NCI-H82 (cell line): Measurements from ENCODE around the gene STAT2.
A peak's percentile ranks its signal among the peaks of the same experiment; 100 is the strongest.
"Not testable (repeated sequence)": the region's sequence is repeated elsewhere in the genome, so short reads cannot be mapped to it uniquely, and the experiment has no call there.

Experiments
- DNase-seq: peaks from one replicate; lab custom pipeline; 2025; lab: John Stamatoyannopoulos, UW

STAT2 gene

DNA sequence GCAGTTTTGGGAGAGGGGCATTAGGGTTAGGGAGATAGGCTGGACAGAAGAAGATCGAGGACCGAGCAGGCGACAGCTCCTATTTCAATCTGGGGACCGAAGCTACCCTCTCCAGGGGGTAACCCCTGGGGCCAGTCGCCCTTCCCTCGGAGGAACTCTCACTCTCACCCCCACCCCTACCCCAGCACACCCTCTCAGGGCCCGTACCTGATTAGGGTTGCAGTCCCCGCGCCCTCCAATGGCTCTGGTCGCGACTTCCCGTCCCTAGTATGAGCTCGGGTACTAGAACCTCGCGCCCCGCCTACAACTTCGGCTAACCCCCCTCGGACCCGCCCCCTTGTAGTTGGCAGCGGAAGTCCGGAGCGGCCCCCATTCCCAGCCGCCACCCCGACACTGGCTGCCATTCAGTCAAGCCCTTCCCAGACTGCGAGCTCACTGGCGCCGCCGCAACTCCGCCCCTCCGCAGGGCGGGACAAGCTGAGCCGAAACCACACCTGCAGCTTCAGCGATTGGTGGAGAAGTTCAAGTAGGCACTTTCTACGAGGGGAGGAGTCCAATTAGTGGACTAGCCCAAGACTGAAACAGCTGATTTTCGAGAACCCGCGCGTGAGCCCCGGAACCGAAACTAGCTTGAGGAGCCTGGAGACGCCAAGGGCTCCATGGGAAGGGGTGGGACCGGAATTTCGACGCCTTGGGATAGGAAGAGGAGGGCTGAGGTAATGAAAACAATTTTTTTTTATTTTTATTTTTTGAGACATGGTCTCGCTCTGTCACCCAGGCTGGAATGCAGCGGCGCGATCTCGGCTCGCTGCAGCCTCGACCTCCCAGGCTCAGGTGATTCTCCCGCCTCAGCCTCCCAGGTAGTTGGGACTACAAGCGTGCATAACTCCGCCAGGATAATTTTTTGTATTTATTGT lies at the start of gene STAT2:
TSS of gene STAT2 (minus strand) at position 257 of the 917 bp plus-strand sequence. CDS start 3,536 bp downstream, outside the sequence.
- DNase-seq: peak; percentile 99

- DNase-seq: no peak
These were observed 49.0 kb upstream of the STAT2 start for GRCh38 chr12:56408799-56409417.

DNA sequence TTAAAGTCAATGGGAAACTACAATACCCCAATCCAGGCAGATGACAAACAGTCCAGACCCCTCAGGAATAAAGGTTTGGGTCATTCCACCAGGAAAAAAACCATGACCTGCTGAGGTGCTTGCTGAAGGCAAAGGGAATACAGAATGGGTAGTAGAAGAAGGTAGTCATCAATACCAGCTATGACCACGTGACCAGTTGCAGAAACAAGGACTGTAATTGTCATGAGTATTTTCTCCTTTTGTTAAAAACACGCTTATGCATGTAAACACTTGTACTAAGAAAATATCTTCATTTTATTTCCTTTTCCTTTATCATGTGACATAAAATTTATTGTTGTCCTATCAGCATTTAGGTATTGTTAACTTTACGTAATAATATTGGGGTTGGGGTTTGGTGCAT lies 44.3 kb upstream of the STAT2 start:
- DNase-seq: not testable (repeated sequence)

DNA sequence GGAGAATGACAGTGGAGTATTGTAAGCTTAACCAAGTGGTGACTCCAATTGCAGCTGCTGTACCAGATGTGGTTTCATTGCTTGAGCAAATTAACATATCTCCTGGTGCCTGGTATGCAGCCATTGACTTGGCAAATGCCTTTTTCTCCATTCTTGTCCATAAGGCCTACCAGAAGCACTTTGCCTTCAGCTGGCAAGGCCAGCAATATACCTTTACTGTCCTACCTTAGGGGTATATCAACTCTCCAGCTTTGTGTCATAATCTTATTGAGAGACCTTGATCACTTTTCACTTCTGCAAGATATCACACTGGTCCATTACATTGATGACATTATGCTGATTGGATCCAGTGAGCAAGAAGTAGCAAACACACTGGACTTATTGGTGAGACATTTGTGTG lies 41.7 kb upstream of the STAT2 start:
- not testable (repeated sequence) for DNase-seq

DNA sequence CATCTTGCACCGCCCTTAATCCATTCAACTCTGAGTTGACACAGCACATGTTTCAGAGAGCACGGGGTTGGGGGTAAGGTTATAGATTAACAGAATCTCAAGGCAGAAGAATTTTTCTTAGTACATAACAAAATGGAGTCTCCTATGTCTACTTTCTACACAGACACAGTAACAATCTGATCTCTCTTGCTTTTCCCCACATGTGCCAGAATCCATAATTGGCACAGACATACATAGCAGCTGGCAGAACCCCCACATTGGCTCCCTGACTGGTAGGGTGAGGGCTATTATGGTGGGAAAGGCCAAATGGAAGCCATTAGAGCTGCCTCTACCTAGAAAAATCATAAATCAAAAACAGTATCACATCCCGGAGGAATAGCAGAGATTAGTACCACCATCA lies 41.2 kb upstream of the STAT2 start:
- not testable (repeated sequence) for DNase-seq

DNA sequence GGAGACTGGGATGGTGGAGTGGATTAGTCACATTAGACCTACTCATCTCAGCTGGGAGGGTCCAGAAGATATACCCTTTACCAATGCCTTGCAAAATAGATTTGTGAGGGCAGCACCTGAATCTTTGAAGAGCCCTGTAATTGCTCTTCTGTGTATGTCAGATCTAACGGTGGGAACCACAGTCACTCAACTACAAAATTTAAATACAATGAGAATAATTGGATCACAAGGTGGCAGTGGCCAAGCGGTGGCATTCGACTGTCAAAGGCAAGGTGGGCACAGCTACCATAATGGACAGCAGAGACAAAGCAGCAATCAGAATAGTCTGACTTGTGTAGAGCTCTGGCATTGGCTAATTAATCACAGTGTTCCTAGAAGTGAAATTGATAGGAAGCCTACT lies 39.6 kb upstream of the STAT2 start:
- DNase-seq: not testable (repeated sequence)

DNA sequence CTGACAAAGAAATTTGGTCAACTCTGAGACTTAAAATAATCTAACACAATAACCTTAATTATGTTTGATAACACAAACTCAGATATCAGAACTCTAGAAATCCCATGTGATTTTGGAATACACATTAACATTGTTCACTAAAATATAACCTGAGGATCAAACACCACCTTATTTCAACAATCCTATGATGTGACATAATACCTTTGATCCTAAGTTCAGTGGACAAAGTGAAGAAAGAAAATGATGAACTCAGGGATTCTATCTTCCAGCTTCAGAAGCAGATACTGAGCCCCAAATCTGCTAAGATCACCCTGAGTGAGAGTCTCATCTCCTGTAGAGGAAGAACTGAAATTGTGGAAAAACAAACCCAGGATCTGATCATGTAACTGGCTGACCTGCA lies 38.4 kb upstream of the STAT2 start:
- DNase-seq: no peak

DNA sequence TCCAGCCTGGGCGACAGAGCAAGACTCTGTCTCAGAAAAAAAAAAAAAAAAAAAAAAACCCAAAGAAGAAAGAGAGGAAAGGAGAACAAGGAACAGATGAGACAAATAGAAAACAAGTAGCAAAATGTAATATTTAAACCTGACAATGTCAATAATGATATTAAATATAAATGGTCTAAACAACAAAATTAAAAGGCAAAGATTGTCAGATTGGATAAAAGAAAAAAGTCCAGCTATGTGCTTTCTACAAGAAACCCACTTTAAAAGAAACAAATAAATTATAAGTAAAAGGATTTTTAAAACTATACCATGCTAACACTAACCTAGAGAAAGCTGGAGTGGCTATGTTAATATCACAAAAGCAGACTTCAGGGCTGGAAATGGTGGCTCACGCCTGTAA lies 32.4 kb upstream of the STAT2 start:
- no peak for DNase-seq

DNA sequence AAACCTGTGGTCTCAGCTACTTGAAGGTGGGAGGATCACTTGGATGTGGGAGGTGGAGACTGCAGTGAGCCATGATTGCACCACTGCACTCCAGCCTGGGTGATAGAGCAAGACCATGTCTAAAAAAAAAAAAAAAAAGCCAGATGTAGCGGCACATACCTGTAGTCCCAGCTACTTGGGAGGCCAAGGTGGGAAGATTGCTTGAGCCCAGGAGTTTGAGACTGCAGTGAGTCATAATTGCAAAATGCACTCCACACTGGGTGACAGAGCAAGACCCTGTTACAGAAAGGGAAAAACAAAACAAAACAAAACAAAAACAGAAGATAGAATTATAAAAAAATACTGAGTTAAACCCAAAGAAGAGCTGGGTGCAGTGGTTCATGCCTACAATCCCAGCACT lies 31.8 kb upstream of the STAT2 start:
- no peak for DNase-seq

DNA sequence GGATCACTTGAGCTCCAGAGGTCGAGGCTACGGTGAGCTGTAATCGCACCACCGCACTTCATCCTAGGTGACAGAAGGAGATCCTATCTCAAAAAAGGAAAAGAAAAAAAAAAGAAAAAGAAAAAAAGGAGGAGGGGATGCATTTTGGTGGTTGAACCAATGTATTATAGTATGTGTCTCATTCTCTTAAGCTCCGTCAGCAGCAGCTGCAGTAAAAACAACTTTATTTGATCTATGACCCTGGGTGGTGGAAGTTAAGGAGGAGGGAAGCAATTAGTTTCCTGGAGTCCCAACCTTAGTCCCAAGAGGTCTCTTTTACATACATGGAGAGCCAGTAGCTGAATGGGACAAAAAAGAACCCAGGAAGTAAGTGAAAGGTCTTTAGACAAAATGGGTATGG lies 29.5 kb upstream of the STAT2 start:
- no peak for DNase-seq

DNA sequence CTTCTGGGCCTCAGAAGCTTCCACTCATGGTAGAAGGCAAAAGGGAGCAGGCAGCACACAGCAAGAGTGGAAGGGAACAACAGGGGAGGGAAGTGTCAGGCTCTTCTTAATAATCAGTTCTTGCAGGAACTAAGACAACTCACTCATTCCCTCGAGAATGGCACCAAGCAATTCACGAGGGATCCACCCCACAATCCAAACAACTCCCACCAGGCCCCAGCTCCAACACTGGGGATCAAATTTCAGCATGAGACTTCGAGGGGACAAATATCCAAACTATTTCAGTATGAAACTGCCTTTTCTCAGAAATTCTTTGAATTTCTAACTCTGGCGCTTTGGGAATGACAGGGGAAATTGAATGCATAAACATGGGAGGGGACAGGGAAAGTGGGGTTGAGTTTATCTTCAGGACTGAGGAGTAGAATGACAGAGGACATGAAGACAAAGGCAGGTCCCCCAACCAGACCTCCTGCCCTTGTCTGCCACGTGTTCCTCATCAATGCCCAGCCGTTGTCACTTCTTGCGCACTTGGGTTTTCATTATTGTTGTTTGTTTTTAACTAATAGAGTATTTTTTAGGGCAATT lies 27.3 kb upstream of the STAT2 start:
- DNase-seq: no peak

DNA sequence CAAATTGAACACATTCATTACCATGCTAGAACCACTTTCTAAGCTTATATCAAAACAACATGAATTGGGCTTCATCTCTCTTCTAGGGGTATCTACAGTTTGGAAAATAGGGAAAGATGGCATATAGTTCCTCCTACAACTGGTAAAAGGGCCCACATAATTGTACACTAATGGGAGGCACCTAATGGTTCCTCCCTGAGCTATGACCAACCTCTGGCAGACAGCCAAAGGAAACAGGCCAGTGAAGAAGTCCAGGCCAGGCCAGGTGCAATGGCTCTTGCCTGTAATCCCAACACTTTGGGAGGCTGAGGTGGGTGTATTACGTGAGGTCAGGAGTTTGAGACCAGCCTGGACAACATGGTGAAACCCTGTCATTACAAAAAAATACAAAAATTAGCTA lies 26.0 kb upstream of the STAT2 start:
- peak; percentile 22 for DNase-seq

- DNase-seq: no peak
These were observed 22.7 kb upstream of the STAT2 start for GRCh38 chr12:56382611-56383010.

GRCh38 chr12:56377989-56378316 lies 18.0 kb upstream of the STAT2 start:
- DNase-seq: no peak

- DNase-seq: peak; percentile 61
These were observed 17.5 kb upstream of the STAT2 start for GRCh38 chr12:56377310-56377988.

GRCh38 chr12:56375598-56376434 lies 15.9 kb upstream of the STAT2 start:
- peak; percentile 87 for DNase-seq

GRCh38 chr12:56374726-56375597 lies 15.1 kb upstream of the STAT2 start:
- DNase-seq: no peak

- DNase-seq: no peak
These were observed 13.6 kb upstream of the STAT2 start for GRCh38 chr12:56373515-56373914.

- no peak for DNase-seq
These were observed 7.0 kb upstream of the STAT2 start for GRCh38 chr12:56366948-56367347.
